GM19468 (cell line): ENCODE results near the gene SDK2.
"Not testable (repeated sequence)": the region's sequence is repeated elsewhere in the genome, so short reads cannot be mapped to it uniquely, and the experiment has no call there.

ENCODE experiments used
- ATAC-seq: cut with Tn5 transposase; IDR thresholded peaks from one replicate; pipeline ENCODE4 v1.9.1; 2021; ENCODE audit warnings: mild to moderate bottlenecking, moderate library complexity, moderate number of reproducible peaks; ENCODE audit not compliant: unreplicated experiment; ENCODE audit errors: extremely low read depth

The SDK2 gene

DNA sequence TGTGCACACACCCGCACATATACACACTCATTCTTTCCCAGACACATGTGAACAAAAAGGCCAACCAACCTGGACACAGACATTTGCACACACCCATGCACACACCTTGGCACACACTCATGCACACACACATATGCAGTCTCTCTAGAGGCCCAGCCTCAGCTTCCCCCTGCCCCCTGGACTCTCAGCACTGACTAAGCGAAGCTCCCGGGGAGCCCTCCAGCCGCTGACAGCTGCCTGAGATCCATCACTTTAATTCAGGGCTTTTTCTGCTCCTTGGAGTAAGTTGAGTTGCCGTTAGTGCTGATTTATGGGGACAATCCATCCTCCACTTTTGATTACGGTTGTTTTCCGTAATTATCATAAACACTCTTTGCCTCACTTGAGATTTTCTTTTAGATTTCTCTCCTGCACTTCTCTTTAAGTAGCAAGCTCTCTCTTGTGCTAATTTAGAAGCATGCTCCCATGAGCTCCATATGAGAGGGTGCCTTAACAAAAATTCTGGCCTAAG lies 173.9 kb downstream of the SDK2 start:
- ATAC-seq = no peak

DNA sequence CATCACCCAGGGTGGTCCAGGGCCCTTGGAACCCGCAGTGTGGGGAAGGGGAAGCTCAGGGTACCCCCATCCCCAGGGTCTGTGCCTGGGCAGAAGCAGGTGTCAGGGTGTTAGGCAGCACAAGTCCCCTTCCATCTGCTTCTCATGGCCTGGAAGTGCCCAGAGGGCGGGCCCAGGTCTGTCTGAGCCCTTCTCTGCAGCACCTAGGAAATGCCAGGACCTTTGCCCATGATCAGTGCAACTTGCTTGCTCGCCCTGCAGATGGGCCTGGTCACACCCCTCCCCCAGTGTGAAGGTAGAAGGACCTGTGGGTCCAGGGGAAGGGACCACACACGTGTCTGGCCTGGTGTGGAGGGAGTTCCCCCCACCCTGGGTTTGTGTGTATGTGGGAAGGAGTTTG lies 174.9 kb downstream of the SDK2 start:
- ATAC-seq = no peak

DNA sequence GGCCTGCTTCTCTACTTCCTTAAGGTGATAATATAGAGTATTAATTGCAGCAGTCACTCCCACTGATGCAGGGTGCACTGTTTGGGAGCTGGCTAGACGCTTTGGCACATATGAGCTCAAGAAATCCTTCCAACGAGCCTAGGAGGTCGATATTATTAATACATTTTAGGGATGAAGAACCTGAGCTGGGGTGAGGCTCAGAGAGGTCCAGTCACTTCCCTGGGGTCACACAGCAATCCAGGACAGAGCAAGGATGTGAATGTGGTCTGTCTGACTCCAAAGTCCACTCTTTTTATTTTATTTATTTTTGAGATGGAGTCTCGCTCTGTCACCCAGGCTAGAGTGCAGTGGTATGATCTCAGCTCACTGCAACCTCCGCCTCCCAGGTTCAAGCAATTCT lies 176.0 kb downstream of the SDK2 start:
- no peak for ATAC-seq

- no peak for ATAC-seq
These were observed 176.6 kb downstream of the SDK2 start for GRCh38 chr17:73467651-73468050.

- no peak for ATAC-seq
These were observed 177.4 kb downstream of the SDK2 start for GRCh38 chr17:73466704-73467433.

DNA sequence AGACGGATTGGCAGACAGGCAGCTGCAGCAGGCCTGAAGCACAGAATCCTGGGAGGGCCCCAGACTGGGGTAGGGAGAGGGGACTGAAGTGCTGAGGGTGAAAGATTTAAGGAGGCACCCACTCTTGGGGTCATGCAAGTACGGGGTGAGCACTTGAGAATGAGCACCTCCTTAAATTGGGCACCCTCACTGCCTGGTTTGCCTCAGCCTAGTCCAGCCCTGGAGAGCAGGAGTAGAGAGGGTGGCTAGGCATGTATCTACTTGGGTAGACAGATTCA lies 178.4 kb downstream of the SDK2 start:
- ATAC-seq = no peak

GRCh38 chr17:73465130-73465952 lies 178.9 kb downstream of the SDK2 start:
- no peak for ATAC-seq

- no peak for ATAC-seq
These were observed 179.8 kb downstream of the SDK2 start for GRCh38 chr17:73464447-73464846.

DNA sequence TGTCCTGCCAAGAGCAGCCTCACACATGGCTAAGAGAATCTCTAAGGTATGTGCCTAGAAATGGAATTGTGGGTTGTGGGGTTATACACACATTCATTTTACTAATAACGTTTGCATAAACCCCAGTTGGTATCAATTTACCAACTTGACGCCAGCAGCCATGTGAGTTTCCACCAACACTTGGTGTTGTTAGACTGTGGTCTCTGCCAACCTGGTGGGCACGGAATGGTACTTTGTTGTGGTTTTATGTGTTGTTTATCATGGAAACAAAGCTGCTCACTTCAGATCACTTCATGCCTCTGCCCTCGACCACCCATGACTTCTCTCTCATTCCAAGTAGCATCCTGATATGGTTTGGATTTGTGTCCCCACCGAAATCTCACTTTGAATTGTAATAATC lies 180.4 kb downstream of the SDK2 start:
- ATAC-seq = no peak

DNA sequence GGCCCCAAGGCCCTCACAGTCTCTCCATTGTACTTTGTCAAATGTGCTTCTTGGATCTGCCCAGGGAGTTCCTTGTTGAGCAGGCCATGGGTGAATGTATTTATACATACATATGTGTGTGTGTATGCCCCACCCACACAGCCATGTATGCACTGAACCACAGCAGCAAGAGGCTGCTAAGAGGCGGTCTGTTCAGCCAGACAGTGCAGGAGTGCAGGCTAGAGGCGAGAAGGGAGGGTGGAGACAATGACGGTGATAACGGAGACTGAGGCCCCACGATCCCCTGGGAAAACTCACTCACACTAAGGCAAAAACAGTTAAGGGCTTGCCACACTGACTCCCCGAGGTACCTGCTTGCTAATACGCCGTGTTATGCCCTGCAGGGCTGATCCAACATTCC lies 181.4 kb downstream of the SDK2 start:
- ATAC-seq = no peak

DNA sequence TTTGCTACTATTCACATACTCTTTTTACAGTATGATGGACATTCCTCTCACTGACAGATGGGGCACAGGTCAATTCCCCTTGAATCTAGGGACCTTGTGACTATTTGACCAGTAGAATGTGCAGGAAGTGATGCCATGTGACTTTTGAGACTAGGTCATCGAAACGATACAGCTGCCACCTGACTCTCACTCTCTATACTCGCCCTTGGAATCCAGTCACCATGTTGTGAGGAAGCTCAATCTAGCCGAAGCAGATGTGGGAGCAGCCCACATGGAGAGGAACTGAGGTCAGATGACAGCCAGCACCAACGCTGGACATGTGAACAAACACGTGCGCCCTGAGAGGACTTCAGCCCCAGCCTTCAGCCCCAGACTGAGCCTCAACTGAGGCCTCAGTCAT lies 184.3 kb downstream of the SDK2 start:
- no peak for ATAC-seq

- ATAC-seq = no peak
These were observed 188.5 kb downstream of the SDK2 start for GRCh38 chr17:73455767-73456166.

- ATAC-seq = no peak
These were observed 189.1 kb downstream of the SDK2 start for GRCh38 chr17:73455050-73455687.

GRCh38 chr17:73453494-73453893 lies 190.8 kb downstream of the SDK2 start:
- ATAC-seq = not testable (repeated sequence)

DNA sequence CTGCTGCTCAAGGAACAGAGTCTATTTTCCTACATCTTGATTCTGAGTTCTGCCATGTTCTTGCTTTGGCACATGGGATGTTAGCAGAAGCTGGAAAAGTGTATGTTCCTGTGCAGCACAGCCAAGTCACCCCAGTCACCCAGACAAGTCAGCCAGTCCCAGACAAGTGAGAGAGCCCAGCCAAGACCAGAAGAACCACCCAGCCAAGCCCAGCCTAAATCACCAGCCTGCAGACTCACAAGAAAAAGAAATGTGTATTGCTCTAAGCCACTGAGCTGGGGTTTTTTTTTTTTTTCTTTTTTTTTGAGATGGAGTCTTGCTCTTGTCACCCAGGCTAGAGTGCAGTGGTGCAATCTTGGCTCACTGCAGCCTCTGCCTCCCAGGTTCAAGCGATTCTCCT lies 191.2 kb downstream of the SDK2 start:
- no peak for ATAC-seq

DNA sequence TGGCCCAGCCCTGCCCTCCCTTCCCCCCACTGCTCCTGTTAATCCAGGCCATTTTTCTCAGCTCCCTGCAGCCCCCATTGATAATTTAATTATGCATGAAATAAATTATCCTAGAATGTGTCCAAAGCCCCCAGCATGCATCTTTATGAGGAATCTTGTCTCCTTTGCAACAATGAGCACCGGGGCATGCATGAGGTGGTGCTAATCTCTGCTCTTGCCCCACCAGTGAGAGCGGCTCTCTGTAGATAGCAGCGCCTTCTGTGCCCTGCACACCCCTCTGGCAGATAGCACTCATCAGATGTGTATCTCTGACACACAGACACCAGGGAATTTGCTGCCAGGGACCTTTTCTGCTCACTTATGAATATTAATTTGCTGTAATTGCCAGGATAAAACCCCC lies 192.2 kb downstream of the SDK2 start:
- no peak for ATAC-seq

GRCh38 chr17:73447319-73447718 lies 196.9 kb downstream of the SDK2 start:
- no peak for ATAC-seq

GRCh38 chr17:73446617-73447016 lies 197.6 kb downstream of the SDK2 start:
- ATAC-seq = no peak

DNA sequence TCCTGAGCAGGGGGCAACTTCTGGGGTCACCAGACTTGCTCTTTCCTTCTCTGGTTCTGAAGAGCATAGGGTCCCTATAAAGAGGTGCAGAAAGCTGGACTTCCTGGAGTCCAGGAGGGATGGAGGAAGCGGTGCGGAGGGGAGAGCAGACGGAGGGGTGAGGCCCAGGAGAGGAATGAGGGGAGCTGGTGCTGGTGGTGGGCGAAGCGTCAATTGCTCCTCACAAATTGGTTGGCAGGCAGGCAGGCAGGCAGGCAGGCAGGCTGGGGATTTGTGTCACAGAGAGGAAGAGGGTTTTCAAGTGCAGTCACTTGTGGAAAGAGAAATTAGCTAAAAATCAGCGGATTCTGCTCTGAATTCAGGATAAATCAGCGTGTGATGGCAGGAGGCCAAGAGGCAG lies 198.8 kb downstream of the SDK2 start:
- no peak for ATAC-seq

DNA sequence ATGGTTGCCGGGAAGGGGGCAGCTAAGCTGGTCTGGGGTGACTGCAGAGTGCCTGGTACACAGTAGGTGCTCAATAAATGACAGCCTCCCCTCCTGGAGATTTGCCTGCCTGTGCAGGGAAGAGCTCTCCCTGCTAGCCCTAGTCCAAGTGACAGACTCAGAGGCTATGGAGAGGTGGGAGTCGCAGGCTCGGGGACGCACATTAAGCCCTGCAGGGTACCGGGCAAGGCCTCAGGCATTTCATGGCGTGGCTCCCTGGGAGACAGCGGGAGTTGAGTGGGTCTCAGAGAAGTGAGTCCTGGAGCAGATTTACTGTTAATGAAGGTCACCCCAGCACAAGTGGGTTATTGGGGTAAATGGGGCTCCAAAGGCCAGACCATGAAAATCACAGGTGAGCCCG lies 200.2 kb downstream of the SDK2 start:
- no peak for ATAC-seq

DNA sequence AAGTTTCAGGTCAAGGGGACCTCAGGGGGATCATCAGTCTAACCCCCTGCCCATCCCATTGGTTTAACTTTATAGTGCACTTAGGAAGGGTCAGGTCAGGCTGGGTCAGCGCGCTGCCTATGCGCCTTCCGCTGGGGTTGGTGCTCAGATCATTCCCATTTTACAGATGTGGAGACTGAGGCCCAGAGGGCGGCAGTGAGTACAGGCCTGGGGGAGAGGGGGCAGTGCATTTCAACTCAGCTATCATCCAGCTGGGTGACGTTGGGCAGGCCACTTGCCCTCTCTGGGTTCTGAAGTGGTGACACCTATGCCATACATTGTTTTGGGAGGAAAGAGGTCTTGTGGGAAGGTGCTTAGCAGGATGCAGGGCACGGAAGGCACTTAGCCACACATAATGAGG lies 204.6 kb downstream of the SDK2 start:
- ATAC-seq = no peak
